BJ (cell line): Measurements from ENCODE around the gene VTN. TPM values are rescaled to one million over a fixed set of nuclear protein-coding genes. Genes with fewer than 3 reads are reported as not detected.

ENCODE experiments used
- CTCF ChIA-PET: fragments of 350-600 bp; formaldehyde crosslinking; extraction: SDS; loops from one replicate; lab custom pipeline; 2021; ENCODE audit warnings: antibody characterized with exemption, inconsistent platforms; lab: Yijun Ruan, JAX
- POLR2A ChIA-PET: fragments of 300-600 bp; sonication (Branson Sonifier 250); formaldehyde crosslinking; extraction: SDS; loops from one replicate; lab custom pipeline; 2021; ENCODE audit warnings: antibody characterized with exemption; lab: Charles Lee
- DNase-seq: peaks from one replicate; pipeline ENCODE4 v3.0.0-alpha.2; 2011; ENCODE audit warnings: low read depth
- H3K27me3 ChIP-seq: 2 replicates; pipeline ENCODE4 v1.6.0; 2011; ENCODE audit warnings: low read length; ENCODE audit not compliant: control insufficient read depth, insufficient read depth
- H3K36me3 ChIP-seq: 2 replicates; pipeline ENCODE4 v1.5.1; 2011; ENCODE audit warnings: low read length; ENCODE audit not compliant: control insufficient read depth, insufficient read depth
- H3K4me3 ChIP-seq: 2 replicates; pipeline ENCODE4 v1.5.1; 2011; ENCODE audit warnings: low read depth, mild to moderate bottlenecking, control low read depth, low read length
- polyA plus RNA-seq: library from polyadenylated mRNA; depleted of rRNA; stranded (reverse); fragments of >200 nt; gene quantifications from 2 replicates; pipeline ENCODE4 v1.2.3, GENCODE V29; 2011
- TF ChIP-seq, protein P1 (sequence below): IDR thresholded peaks from 2 replicates; pipeline ENCODE4 v1.5.1; 2011; ENCODE audit warnings: low read depth, mild to moderate bottlenecking, control low read depth, inconsistent platforms, low read length, moderate library complexity; ENCODE audit not compliant: insufficient read depth

The VTN gene
- polyA plus RNA-seq, 1 experiment: 4.2 TPM

- CTCF ChIA-PET: no interaction called here
- DNase-seq: no peak
- Histone ChIP-seq H3K27me3 (no peaks in the 10 kb centered on the region), H3K36me3 (peaks cover 53% of the 10 kb centered on the region), H3K4me3 (no peak overlapping the region)
- TF ChIP-seq, protein P1, sequence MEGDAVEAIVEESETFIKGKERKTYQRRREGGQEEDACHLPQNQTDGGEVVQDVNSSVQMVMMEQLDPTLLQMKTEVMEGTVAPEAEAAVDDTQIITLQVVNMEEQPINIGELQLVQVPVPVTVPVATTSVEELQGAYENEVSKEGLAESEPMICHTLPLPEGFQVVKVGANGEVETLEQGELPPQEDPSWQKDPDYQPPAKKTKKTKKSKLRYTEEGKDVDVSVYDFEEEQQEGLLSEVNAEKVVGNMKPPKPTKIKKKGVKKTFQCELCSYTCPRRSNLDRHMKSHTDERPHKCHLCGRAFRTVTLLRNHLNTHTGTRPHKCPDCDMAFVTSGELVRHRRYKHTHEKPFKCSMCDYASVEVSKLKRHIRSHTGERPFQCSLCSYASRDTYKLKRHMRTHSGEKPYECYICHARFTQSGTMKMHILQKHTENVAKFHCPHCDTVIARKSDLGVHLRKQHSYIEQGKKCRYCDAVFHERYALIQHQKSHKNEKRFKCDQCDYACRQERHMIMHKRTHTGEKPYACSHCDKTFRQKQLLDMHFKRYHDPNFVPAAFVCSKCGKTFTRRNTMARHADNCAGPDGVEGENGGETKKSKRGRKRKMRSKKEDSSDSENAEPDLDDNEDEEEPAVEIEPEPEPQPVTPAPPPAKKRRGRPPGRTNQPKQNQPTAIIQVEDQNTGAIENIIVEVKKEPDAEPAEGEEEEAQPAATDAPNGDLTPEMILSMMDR: no peak
- POLR2A ChIA-PET: no interaction called here
These were observed 25.6 kb downstream of the VTN start for GRCh38 chr17:28344435-28344901.

DNA sequence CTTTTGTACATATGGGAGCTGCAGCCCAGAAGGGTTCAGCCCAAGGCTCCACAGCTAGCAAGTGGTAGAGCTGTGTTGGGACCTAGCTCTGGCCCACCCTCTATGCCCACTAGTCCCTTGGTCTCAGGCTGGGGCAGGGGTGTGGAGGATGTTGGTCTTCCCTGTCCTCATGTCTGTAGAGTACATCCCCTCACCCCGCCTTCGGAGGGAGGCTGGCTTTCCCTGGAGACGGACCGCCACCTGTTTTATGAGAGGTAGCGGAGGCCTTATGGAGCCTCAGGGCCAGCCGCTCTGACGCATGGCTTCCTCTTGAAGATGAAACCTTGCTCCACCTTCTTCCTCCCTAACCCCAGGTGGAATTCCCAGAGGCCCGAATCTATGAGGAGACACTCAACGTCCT lies 26.1 kb downstream of the VTN start:
- CTCF ChIA-PET: interaction anchor here (1.1 kb wide), 1 partner anchor 92 kb away, joined by 3 read pairs; no protein-coding TSS in a partner anchor
- Histone ChIP-seq H3K4me3 (no peak overlapping the region), H3K27me3 (no peaks in the 10 kb centered on the region), H3K36me3 (peaks cover 56% of the 10 kb centered on the region)
- POLR2A ChIA-PET: no interaction called here
- TF ChIP-seq, protein P1: no peak
- no peak for DNase-seq

DNA sequence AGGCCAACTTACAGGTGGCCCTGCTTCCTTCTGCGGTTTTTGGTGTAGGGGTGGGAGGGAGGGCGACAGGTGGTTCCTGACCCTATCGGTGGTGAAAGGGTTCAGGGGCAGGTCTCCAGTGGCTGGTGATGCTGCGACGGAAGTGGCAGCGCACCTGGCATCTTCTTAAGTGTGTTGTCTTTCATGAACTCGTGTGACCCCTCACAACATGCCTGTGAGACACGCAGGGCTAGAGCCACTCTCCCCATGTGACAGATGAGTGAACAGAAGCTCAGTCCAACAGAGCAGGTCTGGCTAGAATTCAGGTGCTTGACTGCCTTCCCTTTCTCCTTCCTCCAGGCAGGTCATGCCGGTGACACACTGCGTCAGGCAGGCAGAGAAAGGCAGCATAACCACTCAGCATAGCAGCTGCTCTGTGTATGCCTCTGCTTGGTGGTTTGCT lies 26.6 kb downstream of the VTN start:
- POLR2A ChIA-PET: no interaction called here
- DNase-seq: no peak
- no peaks in the 10 kb centered on the region for H3K27me3 ChIP-seq
- peaks cover 52% of the 10 kb centered on the region for H3K36me3 ChIP-seq
- TF ChIP-seq, protein P1: no peak
- CTCF ChIA-PET: interaction anchor here (0.5 to 1.1 kb wide), 2 partner anchors 92 to 1095 kb away, joined by 3 read pairs; no protein-coding TSS in a partner anchor
- no peak overlapping the region for H3K4me3 ChIP-seq

DNA sequence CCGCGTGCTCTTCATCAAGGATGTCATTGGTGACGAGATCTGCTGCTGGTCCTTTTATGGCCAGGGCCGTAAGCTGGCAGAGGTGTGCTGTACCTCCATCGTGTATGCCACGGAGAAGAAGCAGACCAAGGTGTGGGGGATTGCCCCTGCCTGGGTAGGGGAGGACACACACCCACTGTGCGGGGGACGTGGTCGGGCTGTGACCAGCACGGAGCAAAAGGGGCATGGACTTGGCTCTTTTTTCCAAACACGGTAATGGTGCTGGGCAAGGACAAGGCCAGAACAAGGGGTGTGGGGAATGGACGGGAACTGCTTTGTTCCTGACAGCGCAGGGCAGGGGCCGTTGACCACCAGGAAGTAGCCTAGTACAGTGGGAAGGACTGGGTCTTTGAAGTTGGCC lies 27.8 kb downstream of the VTN start:
- no peak overlapping the region for H3K4me3 ChIP-seq
- H3K27me3 ChIP-seq: no peaks in the 10 kb centered on the region
- CTCF ChIA-PET: no interaction called here
- TF ChIP-seq, protein P1: no peak
- no peak for DNase-seq
- POLR2A ChIA-PET: no interaction called here
- H3K36me3 ChIP-seq: peaks cover 48% of the 10 kb centered on the region

GRCh38 chr17:28341516-28341915 lies 28.6 kb downstream of the VTN start:
- Histone ChIP-seq H3K4me3 (no peak overlapping the region), H3K27me3 (no peaks in the 10 kb centered on the region), H3K36me3 (peaks cover 48% of the 10 kb centered on the region)
- DNase-seq: no peak
- POLR2A ChIA-PET: no interaction called here
- TF ChIP-seq, protein P1: no peak
- CTCF ChIA-PET: interaction anchor here (0.9 kb wide), 1 partner anchor 449 kb away, joined by 3 read pairs; no protein-coding TSS in a partner anchor
